ENCODE data around the gene FAM13A. TPM values are rescaled to one million over a fixed set of nuclear protein-coding genes. Genes with fewer than 3 reads are reported as not detected.

The FAM13A gene
- polyA plus RNA-seq, 1 of the 3 experiments (the other 2 are of a cell fraction), result 0.67 TPM

- H3K36me3 ChIP-seq (replicated peaks in 1 of 2; ENCODE audit: control insufficient read depth in 1 of 2, insufficient read depth in 2 of 2, low read length in 1 of 2), result peaks cover 8 to 33% of the 10 kb centered on the region in 2 experiments
- H3K4me1 ChIP-seq (ENCODE audit: control insufficient read depth in 1 of 2, insufficient read depth in 2 of 2, low read depth in 1 of 2, low read length in 1 of 2), result peaks cover 0 to 5% of the 10 kb centered on the region in 2 experiments; a peak in 1 of 4 replicates
- no peak overlapping the region for H3K4me2 ChIP-seq
- POLR2A ChIA-PET, result no interaction called here
- H3K4me3 ChIP-seq (ENCODE audit: low read depth in 2 of 2, low read length in 1 of 2), result no peak overlapping the region
- no peak overlapping the region for H2AFZ ChIP-seq (ENCODE audit: low read depth)
- CTCF ChIA-PET, result no interaction called here
- 93% methylated on average over 4 of the region's 4 CpGs for WGBS (ENCODE audit: low lambda C conversion rate)
- H3F3A ChIP-seq (replicated peaks; ENCODE audit: insufficient read depth), result no peaks in the 10 kb centered on the region
- H3K9me2 ChIP-seq, result no peaks in the 10 kb centered on the region
- no peaks in the 10 kb centered on the region for H3K27me3 ChIP-seq (ENCODE audit: insufficient read depth)
- H3K79me2 ChIP-seq (ENCODE audit: insufficient read depth), result no peaks in the 10 kb centered on the region
- no peak for DNase-seq
- H3K9me3 ChIP-seq, result no peaks in the 10 kb centered on the region
- H3K27ac ChIP-seq (ENCODE audit: low read depth in 2 of 2, low read length in 1 of 2), result no peak overlapping the region
- no peak overlapping the region for H3K9ac ChIP-seq
- TF ChIP-seq FOSL2 (IDR thresholded peaks at IDR 0.05; ENCODE audit: borderline replicate concordance, low read depth) (no peak), NFIC (IDR thresholded peaks at IDR 0.05; ENCODE audit: borderline replicate concordance) (no peak), MEF2A (IDR thresholded peaks at IDR 0.05; ENCODE audit: borderline replicate concordance, low read depth) (no peak)
- no peaks in the 10 kb centered on the region for H4K20me1 ChIP-seq (ENCODE audit: insufficient read depth)
Measured at GRCh38 chr4:88731381-88731780, 325.6 kb downstream of the FAM13A start.

DNA sequence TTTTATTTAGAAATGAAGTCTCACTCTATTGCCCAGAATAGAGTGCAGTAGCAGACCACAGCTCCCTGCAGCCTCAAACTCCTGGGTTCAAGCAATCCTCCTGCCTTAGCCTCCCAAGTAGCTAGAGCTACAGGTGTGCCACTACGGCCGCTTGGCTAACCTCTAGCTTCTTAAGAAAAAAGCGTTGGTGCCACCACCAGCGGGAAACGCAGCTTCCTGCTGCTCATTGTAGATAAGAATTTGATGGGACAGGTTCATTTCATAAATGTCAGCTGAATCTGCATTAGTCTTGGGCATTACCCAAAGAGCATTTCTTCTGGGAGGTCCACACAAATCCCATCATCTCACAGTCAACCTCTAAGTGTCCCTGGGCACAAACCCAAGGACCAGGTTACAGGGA is 326.2 kb downstream of the FAM13A start:
- Histone ChIP-seq H2AFZ (ENCODE audit: low read depth) (no peak overlapping the region), H3K27ac (ENCODE audit: low read depth in 2 of 2, low read length in 1 of 2) (no peak overlapping the region), H3K9ac (no peak overlapping the region), H3K9me3 (no peaks in the 10 kb centered on the region), H3K36me3 (replicated peaks in 1 of 2; ENCODE audit: control insufficient read depth in 1 of 2, insufficient read depth in 2 of 2, low read length in 1 of 2) (peaks cover 8 to 33% of the 10 kb centered on the region in 2 experiments), H3K4me3 (ENCODE audit: low read depth in 2 of 2, low read length in 1 of 2) (no peak overlapping the region), H3K4me1 (ENCODE audit: control insufficient read depth in 1 of 2, insufficient read depth in 2 of 2, low read depth in 1 of 2, low read length in 1 of 2) (peaks cover 0 to 5% of the 10 kb centered on the region in 2 experiments; a peak in 1 of 4 replicates), H3F3A (replicated peaks; ENCODE audit: insufficient read depth) (no peaks in the 10 kb centered on the region), H3K9me2 (no peaks in the 10 kb centered on the region), H3K27me3 (ENCODE audit: insufficient read depth) (no peaks in the 10 kb centered on the region), H4K20me1 (ENCODE audit: insufficient read depth) (no peaks in the 10 kb centered on the region), H3K79me2 (ENCODE audit: insufficient read depth) (no peaks in the 10 kb centered on the region), H3K4me2 (no peak overlapping the region)
- WGBS (ENCODE audit: low lambda C conversion rate), result 91% methylated on average over 5 of the region's 5 CpGs
- POLR2A ChIA-PET, result no interaction called here
- TF ChIP-seq, protein P1, sequence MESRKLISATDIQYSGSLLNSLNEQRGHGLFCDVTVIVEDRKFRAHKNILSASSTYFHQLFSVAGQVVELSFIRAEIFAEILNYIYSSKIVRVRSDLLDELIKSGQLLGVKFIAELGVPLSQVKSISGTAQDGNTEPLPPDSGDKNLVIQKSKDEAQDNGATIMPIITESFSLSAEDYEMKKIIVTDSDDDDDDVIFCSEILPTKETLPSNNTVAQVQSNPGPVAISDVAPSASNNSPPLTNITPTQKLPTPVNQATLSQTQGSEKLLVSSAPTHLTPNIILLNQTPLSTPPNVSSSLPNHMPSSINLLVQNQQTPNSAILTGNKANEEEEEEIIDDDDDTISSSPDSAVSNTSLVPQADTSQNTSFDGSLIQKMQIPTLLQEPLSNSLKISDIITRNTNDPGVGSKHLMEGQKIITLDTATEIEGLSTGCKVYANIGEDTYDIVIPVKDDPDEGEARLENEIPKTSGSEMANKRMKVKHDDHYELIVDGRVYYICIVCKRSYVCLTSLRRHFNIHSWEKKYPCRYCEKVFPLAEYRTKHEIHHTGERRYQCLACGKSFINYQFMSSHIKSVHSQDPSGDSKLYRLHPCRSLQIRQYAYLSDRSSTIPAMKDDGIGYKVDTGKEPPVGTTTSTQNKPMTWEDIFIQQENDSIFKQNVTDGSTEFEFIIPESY (IDR thresholded peaks at IDR 0.05; ENCODE audit: borderline replicate concordance, low read depth), result no peak
- TF ChIP-seq NFIC (IDR thresholded peaks at IDR 0.05; ENCODE audit: borderline replicate concordance) (no peak), CTCF (IDR thresholded peaks at IDR 0.05) (no peak), GATA2 (CRISPR knock-in tag; IDR thresholded peaks at IDR 0.05) (no peak), YY1 (IDR thresholded peaks at IDR 0.05; ENCODE audit: low read depth) (no peak), NRF1 (IDR thresholded peaks at IDR 0.05; ENCODE audit: low read depth, low read length) (no peak), TEAD4 (IDR thresholded peaks at IDR 0.05; ENCODE audit: borderline replicate concordance, insufficient read depth) (no peak), PBX3 (IDR thresholded peaks at IDR 0.05) (no peak), MXI1 (IDR thresholded peaks at IDR 0.05; ENCODE audit: low read depth, low read length) (no peak)
- TF ChIP-seq, protein P2, sequence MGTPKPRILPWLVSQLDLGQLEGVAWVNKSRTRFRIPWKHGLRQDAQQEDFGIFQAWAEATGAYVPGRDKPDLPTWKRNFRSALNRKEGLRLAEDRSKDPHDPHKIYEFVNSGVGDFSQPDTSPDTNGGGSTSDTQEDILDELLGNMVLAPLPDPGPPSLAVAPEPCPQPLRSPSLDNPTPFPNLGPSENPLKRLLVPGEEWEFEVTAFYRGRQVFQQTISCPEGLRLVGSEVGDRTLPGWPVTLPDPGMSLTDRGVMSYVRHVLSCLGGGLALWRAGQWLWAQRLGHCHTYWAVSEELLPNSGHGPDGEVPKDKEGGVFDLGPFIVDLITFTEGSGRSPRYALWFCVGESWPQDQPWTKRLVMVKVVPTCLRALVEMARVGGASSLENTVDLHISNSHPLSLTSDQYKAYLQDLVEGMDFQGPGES (IDR thresholded peaks at IDR 0.05; ENCODE audit: low read depth, low read length), result no peak
- no peak for DNase-seq
- CTCF ChIA-PET, result interaction anchor here (0.8 kb wide), 1 partner anchor 19 kb away, joined by 3 read pairs; no protein-coding TSS in a partner anchor
